T-helper 22 cell (primary cell): ENCODE measurements around the gene HERC4.

Experiments
- DNase-seq: peaks from one replicate; pipeline ENCODE4 v3.0.0-alpha.2; 2020; ENCODE audit warnings: low read depth

Gene HERC4

DNA sequence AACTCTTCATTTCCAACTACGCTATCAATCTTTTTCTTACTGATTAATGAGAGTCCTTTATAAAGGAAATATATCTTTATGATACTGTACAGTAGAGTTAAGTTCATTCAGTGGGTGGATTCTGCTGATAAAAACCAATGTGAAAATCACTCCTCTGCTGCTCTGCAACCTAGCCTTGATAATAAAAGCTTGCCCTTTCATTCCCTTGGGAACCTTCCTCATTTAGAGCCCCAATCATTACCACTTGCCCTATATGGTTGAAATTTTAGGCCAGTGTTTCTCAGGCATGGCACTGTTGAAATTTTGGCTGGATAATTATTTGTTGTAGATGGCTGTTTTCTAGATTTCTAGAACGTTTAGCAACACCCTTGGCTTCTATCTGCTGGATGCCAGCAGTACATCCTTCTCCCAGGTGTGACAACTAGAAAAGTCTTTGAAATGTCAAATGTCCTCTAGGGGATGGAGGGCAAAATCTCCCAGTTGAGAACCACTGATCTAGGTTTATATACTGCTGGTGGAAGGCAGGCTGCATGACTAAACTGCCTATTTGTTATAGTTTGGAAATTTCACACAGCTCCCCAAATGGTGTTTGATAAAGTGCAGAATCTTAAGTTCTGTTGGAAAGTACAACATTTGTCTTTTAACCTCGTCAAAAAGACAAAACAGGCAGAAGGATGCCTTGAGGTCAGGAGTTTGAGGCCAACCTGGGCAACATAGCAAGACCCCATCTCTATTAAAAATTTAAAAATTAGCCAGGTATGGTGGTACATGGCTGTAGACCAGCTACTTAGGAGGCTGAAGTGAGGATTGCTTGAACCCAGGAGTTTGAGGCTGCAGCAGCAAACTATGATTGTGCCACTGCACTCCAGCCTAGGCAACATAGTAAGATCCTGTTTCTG, 199.5 kb downstream of the HERC4 start:
- DNase-seq, result no peak
